B cell (primary cell): ENCODE results near the gene LAMC3. TPM values are rescaled to one million over a fixed set of nuclear protein-coding genes. Genes with fewer than 3 reads are reported as not detected.

Experiments
- ATAC-seq: fragments of 200-7000 bp; cut with Tn5 transposase; one replicate; pipeline ENCODE4 v1.10.0; 2021; ENCODE audit warnings: low read depth, mild to moderate bottlenecking, moderate number of reproducible peaks, moderate library complexity
- CTCF ChIA-PET: fragments of 350-600 bp; sonication (Branson Sonifier 250); formaldehyde crosslinking; loops from one replicate; lab custom pipeline; 2021; ENCODE audit warnings: antibody characterized with exemption, inconsistent platforms; lab: Charles Lee
- POLR2A ChIA-PET: fragments of 350-600 bp; sonication (Branson Sonifier 250); formaldehyde crosslinking; loops from one replicate; lab custom pipeline; 2021; ENCODE audit warnings: antibody characterized with exemption; lab: Charles Lee
- DNase-seq: peaks from one replicate; pipeline ENCODE4 v3.0.0; 2013
- H2AFZ ChIP-seq: 2 replicates; pipeline ENCODE4 v1.6.1; 2012; ENCODE audit warnings: mild to moderate bottlenecking, low read depth, low read length; ENCODE audit not compliant: insufficient read depth, poor library complexity, severe bottlenecking
- H3K27ac ChIP-seq, 2 donors: 1 replicate in 1 of 2; 2 replicates in 1 of 2; pipeline ENCODE4 v1.5.1; 2012 to 2013; ENCODE audit warnings: low read length in 2 of 2, mild to moderate bottlenecking in 2 of 2, moderate library complexity in 1 of 2
- H3K27me3 ChIP-seq, 4 experiments: fragments of 200-600 bp in 1 of 4; sonication (generic) in 1 of 4; replicated peaks in 1 of 4; 1 replicate in 2 of 4; 2 replicates in 2 of 4; pipeline versions ENCODE4 v1.6.1 to v1.7.0; 2013 to 2016; ENCODE audit warnings: low read length in 3 of 4, mild to moderate bottlenecking in 2 of 4, mixed read lengths in 1 of 4, moderate library complexity in 1 of 4; ENCODE audit not compliant: insufficient read depth in 4 of 4, control insufficient read depth in 3 of 4; ENCODE audit errors: control extremely low read depth in 1 of 4
- H3K36me3 ChIP-seq, 2 experiments: replicated peaks in 1 of 2; 1 replicate in 1 of 2; 2 replicates in 1 of 2; pipeline versions ENCODE4 v1.6.1 to v1.7.1; 2013; ENCODE audit warnings: low read length in 1 of 2; ENCODE audit not compliant: insufficient read depth in 2 of 2, control insufficient read depth in 1 of 2; ENCODE audit errors: control extremely low read depth in 1 of 2, extremely low read depth in 1 of 2
- H3K4me1 ChIP-seq, 2 donors: fragments of 200-600 bp in 1 of 2; sonication (generic) in 1 of 2; 1 replicate in 1 of 2; 2 replicates in 1 of 2; pipeline versions ENCODE4 v1.5.1 to v1.6.1; 2013 to 2017; ENCODE audit warnings: low read length in 2 of 2; ENCODE audit not compliant: control insufficient read depth in 2 of 2, insufficient read depth in 2 of 2
- H3K4me2 ChIP-seq: replicated peaks from 2 replicates; pipeline ENCODE3; 2012; ENCODE audit warnings: mild to moderate bottlenecking, low read depth, low read length; ENCODE audit not compliant: poor library complexity, severe bottlenecking
- H3K4me3 ChIP-seq, 5 experiments: fragments of 200-600 bp in 1 of 5; sonication (generic) in 1 of 5; 1 replicate in 3 of 5; 2 replicates in 2 of 5; pipeline versions ENCODE4 v1.5.1 to v1.7.0; 2011 to 2016; ENCODE audit warnings: low read length in 4 of 5, mild to moderate bottlenecking in 4 of 5, low read depth in 2 of 5, control low read depth in 1 of 5, moderate library complexity in 1 of 5; ENCODE audit not compliant: insufficient read depth in 1 of 5; ENCODE audit errors: control extremely low read depth in 1 of 5, extremely low read depth in 1 of 5
- H3K79me2 ChIP-seq: fragments of 200-600 bp; sonication (generic); one replicate; pipeline ENCODE4 v1.6.0; 2016; ENCODE audit warnings: low read length; ENCODE audit not compliant: control insufficient read depth, insufficient read depth
- H3K9ac ChIP-seq: fragments of 200-600 bp; sonication (generic); 2 replicates; pipeline ENCODE4 v1.6.1; 2017; ENCODE audit warnings: mild to moderate bottlenecking, low read length, moderate library complexity
- H3K9me3 ChIP-seq, 3 donors: one replicate each; pipeline versions ENCODE4 v1.6.1 to v1.7.1; 2013; ENCODE audit warnings: low read length in 2 of 3; ENCODE audit not compliant: control insufficient read depth in 2 of 3, insufficient read depth in 1 of 3; ENCODE audit errors: control extremely low read depth in 1 of 3
- H4K20me1 ChIP-seq: 2 replicates; pipeline ENCODE4 v1.6.0; 2012; ENCODE audit warnings: mild to moderate bottlenecking, low read length; ENCODE audit not compliant: insufficient read depth, control insufficient read depth, poor library complexity, severe bottlenecking
- H3K27ac Mint-ChIP-seq: one replicate; pipeline ENCODE4 v1.8.0; 2021; ENCODE audit warnings: mixed read lengths
- H3K27me3 Mint-ChIP-seq: one replicate; pipeline ENCODE4 v1.8.0; 2021; ENCODE audit warnings: mixed read lengths
- H3K4me1 Mint-ChIP-seq: one replicate; pipeline ENCODE4 v1.8.0; 2021; ENCODE audit warnings: mixed read lengths
- H3K4me3 Mint-ChIP-seq: one replicate; pipeline ENCODE4 v1.8.0; 2021; ENCODE audit warnings: mixed read lengths
- H3K9me3 Mint-ChIP-seq: one replicate; pipeline ENCODE4 v1.8.0; 2022; ENCODE audit warnings: mixed read lengths; ENCODE audit not compliant: insufficient read depth
- CTCF ChIP-seq: fragments of 200-600 bp; IDR thresholded peaks from one replicate; pipeline ENCODE4 v1.8.0; 2022; ENCODE audit warnings: antibody characterized with exemption, mild to moderate bottlenecking
- EZH2 ChIP-seq: IDR thresholded peaks from 2 replicates; pipeline ENCODE4 v1.6.1; 2012; ENCODE audit warnings: borderline replicate concordance, low read depth, mild to moderate bottlenecking, moderate library complexity, low read length; ENCODE audit not compliant: insufficient read depth, poor library complexity, severe bottlenecking
- WGBS: methylation state at CpG from one replicate; pipeline ENCODE4 v1.1.5; 2013; ENCODE audit warnings: missing lambda C conversion rate; ENCODE audit not compliant: insufficient coverage; 5-methylcytosine and 5-hydroxymethylcytosine counted together
- intact Hi-C: fragments of 100-400 bp; cut with micrococcal nuclease; formaldehyde crosslinking; loops from one replicate; pipeline ENCODE4 v1.10.0; 2022
- polyA plus RNA-seq: library from polyadenylated mRNA; depleted of rRNA; stranded (reverse); fragments of >200 nt; gene quantifications from 2 replicates; pipeline ENCODE4 v1.2.3, GENCODE V29; 2012
- total RNA-seq, 2 donors: library from RNA; stranded (reverse); fragments of 120-200 nt in 1 of 2; gene quantifications; 1 replicate in 1 of 2; 2 replicates in 1 of 2; pipeline versions ENCODE4 v1.2.3 to v1.2.4, GENCODE V29; 2013 to 2022

Gene LAMC3
- total and polyA plus RNA-seq, 2 donors (not counting 1 experiment from before 2014, with no cell fraction given), result 0.25 to 0.45 TPM

GRCh38 chr9:131015876-131016397 lies 7.0 kb downstream of the LAMC3 start:
- no peaks in the 10 kb centered on the region for H3K79me2 ChIP-seq
- peaks cover 0 to 5% (median 0%) of the 10 kb centered on the region in 3 donors for H3K9me3 ChIP-seq
- H3K4me1 ChIP-seq, result no peaks in the 10 kb centered on the region
- H3K27ac ChIP-seq, result no peak overlapping the region
- H3K4me1 Mint-ChIP-seq, result no peaks in the 10 kb centered on the region
- ATAC-seq (no peak), DNase-seq (no peak)
- no peaks in the 10 kb centered on the region for H3K9me3 Mint-ChIP-seq
- TF ChIP-seq CTCF (no peak), EZH2 (no peak)
- H3K27ac Mint-ChIP-seq, result no peak overlapping the region
- WGBS, result 87% methylated on average over 5 of the region's 6 CpGs
- no peaks in the 10 kb centered on the region for H3K36me3 ChIP-seq
- no peak overlapping the region for H2AFZ ChIP-seq
- no peak overlapping the region for H3K4me3 ChIP-seq
- ChIA-PET POLR2A (no interaction called here), CTCF (interaction anchor here (0.5 to 1.7 kb wide), 2 partner anchors 30 to 95 kb away, joined by 3 to 4 read pairs; no protein-coding TSS in a partner anchor)
- H4K20me1 ChIP-seq, result no peaks in the 10 kb centered on the region
- H3K27me3 Mint-ChIP-seq, result peaks cover 18% of the 10 kb centered on the region
- peaks cover 0 to 11% (median 0%) of the 10 kb centered on the region in 4 experiments for H3K27me3 ChIP-seq
- no peak overlapping the region for H3K4me3 Mint-ChIP-seq
- H3K4me2 ChIP-seq, result no peak overlapping the region
- no peak overlapping the region for H3K9ac ChIP-seq
- intact Hi-C loops, result no loop called here

GRCh38 chr9:131017067-131017466 lies 8.1 kb downstream of the LAMC3 start:
- no peaks in the 10 kb centered on the region for H3K4me1 ChIP-seq
- no peak overlapping the region for H3K27ac Mint-ChIP-seq
- ChIA-PET CTCF (no interaction called here), POLR2A (no interaction called here)
- H3K4me2 ChIP-seq, result no peak overlapping the region
- H3K9ac ChIP-seq, result no peak overlapping the region
- no peak for TF ChIP-seq CTCF
- no peak for TF ChIP-seq EZH2
- H3K36me3 ChIP-seq, result no peaks in the 10 kb centered on the region
- H2AFZ ChIP-seq, result no peak overlapping the region
- H4K20me1 ChIP-seq, result no peaks in the 10 kb centered on the region
- ATAC-seq (no peak), DNase-seq (no peak)
- peaks cover 0 to 5% (median 0%) of the 10 kb centered on the region in 4 experiments for H3K27me3 ChIP-seq
- H3K9me3 Mint-ChIP-seq, result no peaks in the 10 kb centered on the region
- WGBS, result 91% methylated on average over 21 of the region's 21 CpGs
- H3K79me2 ChIP-seq, result no peaks in the 10 kb centered on the region
- peaks cover 15% of the 10 kb centered on the region for H3K27me3 Mint-ChIP-seq
- H3K4me3 Mint-ChIP-seq, result no peak overlapping the region
- peaks cover 0 to 5% (median 0%) of the 10 kb centered on the region in 3 donors for H3K9me3 ChIP-seq
- intact Hi-C loops, result no loop called here
- no peaks in the 10 kb centered on the region for H3K4me1 Mint-ChIP-seq
- H3K27ac ChIP-seq, result no peak overlapping the region
- H3K4me3 ChIP-seq, result no peak overlapping the region
